Activated CD4-positive, alpha-beta memory T cell treated with anti-CD3 and anti-CD28 coated beads for 36 hours (primary cell): Measurements from ENCODE around the gene NMS. TPM values are rescaled to one million over a fixed set of nuclear protein-coding genes. Genes with fewer than 3 reads are reported as not detected.

ENCODE experiments used
- total RNA-seq, 2 experiments: library from RNA; stranded (reverse); gene quantifications; one replicate each; pipeline ENCODE4 v1.2.3, GENCODE V29; 2021

The NMS gene
- total RNA-seq, 2 experiments from 2014 or later = not detected

Other genes starting within 250 kb of the NMS start
- gene LONRF2, start 148.0 kb upstream of the NMS start, total RNA-seq = under 1 TPM in 1 of 2 experiments, not detected in 1; 0.02 TPM
- 1 to 10 TPM; 3.6 to 4.7 TPM for gene CHST10, start 52.8 kb upstream of the NMS start, total RNA-seq
- 10 to 100 TPM; 45.9 to 47.7 TPM for gene PDCL3, start 92.5 kb downstream of the NMS start, total RNA-seq